CD8-positive, alpha-beta memory T cell (primary cell): ENCODE data around the gene SLC25A41. TPM values are rescaled to one million over a fixed set of nuclear protein-coding genes. Genes with fewer than 3 reads are reported as not detected.
"Not testable (repeated sequence)": the region's sequence is repeated elsewhere in the genome, so short reads cannot be mapped to it uniquely, and the experiment has no call there.

Experiments used
- CTCF ChIA-PET: fragments of 350-600 bp; sonication (Branson Sonifier 250); formaldehyde crosslinking; loops from one replicate; lab custom pipeline; 2021; ENCODE audit warnings: antibody characterized with exemption; lab: Charles Lee
- POLR2A ChIA-PET: fragments of 350-600 bp; sonication (Branson Sonifier 250); formaldehyde crosslinking; loops from one replicate; lab custom pipeline; 2021; ENCODE audit warnings: antibody characterized with exemption; lab: Charles Lee
- DNase-seq, 5 donors: peaks; one replicate each; pipeline versions ENCODE4 v3.0.0 to v3.0.0-alpha.2; 2020 to 2022; ENCODE audit warnings: mixed read lengths in 1 of 5
- H3K27ac ChIP-seq: one replicate; pipeline ENCODE4 v1.7.0; 2013; ENCODE audit warnings: low read depth, mild to moderate bottlenecking, low read length, moderate library complexity
- H3K27me3 ChIP-seq: 2 replicates; pipeline ENCODE4 v1.7.0; 2013; ENCODE audit warnings: low read length, mild to moderate bottlenecking; ENCODE audit not compliant: insufficient read depth, poor library complexity, severe bottlenecking
- H3K36me3 ChIP-seq: 2 replicates; pipeline ENCODE4 v1.7.0; 2013; ENCODE audit warnings: mild to moderate bottlenecking, low read length, moderate library complexity; ENCODE audit not compliant: insufficient read depth
- H3K4me1 ChIP-seq: 2 replicates; pipeline ENCODE4 v1.7.0; 2013; ENCODE audit warnings: mild to moderate bottlenecking, low read length, moderate library complexity; ENCODE audit not compliant: insufficient read depth
- H3K4me3 ChIP-seq: 2 replicates; pipeline ENCODE4 v1.7.0; 2013; ENCODE audit warnings: mild to moderate bottlenecking, low read length
- H3K9me3 ChIP-seq: 2 replicates; pipeline ENCODE4 v1.7.0; 2013; ENCODE audit warnings: mild to moderate bottlenecking, low read length
- H3K27ac Mint-ChIP-seq, 8 donors: one replicate each; pipeline ENCODE4 v1.8.0; 2020 to 2021; ENCODE audit warnings: mixed read lengths in 8 of 8, mild to moderate bottlenecking in 6 of 8, inconsistent platforms in 3 of 8, moderate library complexity in 3 of 8
- H3K27me3 Mint-ChIP-seq, 2 donors: one replicate each; pipeline ENCODE4 v1.8.0; 2020 to 2021; ENCODE audit warnings: mixed read lengths in 2 of 2, mild to moderate bottlenecking in 1 of 2, moderate library complexity in 1 of 2
- H3K36me3 Mint-ChIP-seq, 3 donors: one replicate each; pipeline ENCODE4 v1.8.0; 2020 to 2021; ENCODE audit warnings: mixed read lengths in 3 of 3, inconsistent platforms in 1 of 3, mild to moderate bottlenecking in 1 of 3
- H3K4me1 Mint-ChIP-seq, 3 donors: one replicate each; pipeline ENCODE4 v1.8.0; 2020 to 2021; ENCODE audit warnings: mixed read lengths in 3 of 3, inconsistent platforms in 1 of 3, mild to moderate bottlenecking in 1 of 3
- H3K4me3 Mint-ChIP-seq, 7 donors: one replicate each; pipeline ENCODE4 v1.8.0; 2020 to 2021; ENCODE audit warnings: mixed read lengths in 7 of 7, mild to moderate bottlenecking in 6 of 7, moderate library complexity in 4 of 7, inconsistent platforms in 2 of 7
- H3K9me3 Mint-ChIP-seq, 5 donors: one replicate each; pipeline ENCODE4 v1.8.0; 2020 to 2022; ENCODE audit warnings: mixed read lengths in 5 of 5, mild to moderate bottlenecking in 3 of 5, moderate library complexity in 2 of 5, inconsistent platforms in 1 of 5
- polyA plus RNA-seq: library from polyadenylated mRNA; unstranded; fragments of 300-500 nt; fragmentation: Illumina TruSeq; gene quantifications from one replicate; pipeline ENCODE4 v1.2.3, GENCODE V29; 2021
- total RNA-seq, 2 experiments: library from RNA; stranded (reverse); gene quantifications; one replicate each; pipeline ENCODE4 v1.2.3, GENCODE V29; 2021

The SLC25A41 gene
- total and polyA plus RNA-seq, 3 experiments from 2014 or later, result 0.28 to 0.33 TPM; not detected in 1

- POLR2A ChIA-PET, result no interaction called here
Measured at GRCh38 chr19:6433165-6433564, 398 bp downstream of the SLC25A41 start.

GRCh38 chr19:6431891-6432290, 1.7 kb downstream of the SLC25A41 start:
- Histone ChIP-seq H3K4me3 (no peak overlapping the region), H3K9me3 (no peaks in the 10 kb centered on the region), H3K4me1 (no peaks in the 10 kb centered on the region), H3K27me3 (no peaks in the 10 kb centered on the region), H3K27ac (no peak overlapping the region), H3K36me3 (no peaks in the 10 kb centered on the region)
- Mint-ChIP-seq H3K36me3 (no peaks in the 10 kb centered on the region), H3K4me1 (peaks cover 0 to 2% (median 0%) of the 10 kb centered on the region in 3 donors), H3K4me3 (no peak overlapping the region), H3K9me3 (no peaks in the 10 kb centered on the region), H3K27ac (no peak overlapping the region), H3K27me3 (peaks cover 0 to 2% of the 10 kb centered on the region in 2 donors)
- POLR2A ChIA-PET, result no interaction called here
- no peak for DNase-seq
- CTCF ChIA-PET, result no interaction called here

More at GRCh38 chr19:6433165-6433564, 398 bp downstream of the SLC25A41 start:
- Histone ChIP-seq H3K27me3 (no peaks in the 10 kb centered on the region), H3K36me3 (no peaks in the 10 kb centered on the region), H3K4me3 (no peak overlapping the region), H3K27ac (no peak overlapping the region), H3K4me1 (no peaks in the 10 kb centered on the region), H3K9me3 (no peaks in the 10 kb centered on the region)
- H3K27me3 Mint-ChIP-seq, result peaks cover 0 to 2% of the 10 kb centered on the region in 2 donors
- CTCF ChIA-PET, result interaction anchor here (0.6 kb wide), 1 partner anchor 68 kb away, joined by 4 read pairs; no protein-coding TSS in a partner anchor
- H3K27ac Mint-ChIP-seq, result no peak overlapping the region
- peaks cover 0 to 2% (median 0%) of the 10 kb centered on the region in 3 donors for H3K4me1 Mint-ChIP-seq
- no peaks in the 10 kb centered on the region for H3K36me3 Mint-ChIP-seq
- no peak for DNase-seq
- no peak overlapping the region for H3K4me3 Mint-ChIP-seq
- no peaks in the 10 kb centered on the region for H3K9me3 Mint-ChIP-seq

GRCh38 chr19:6429419-6430221, 3.9 kb downstream of the SLC25A41 start:
- H3K9me3 Mint-ChIP-seq, result no peaks in the 10 kb centered on the region
- no peaks in the 10 kb centered on the region for H3K36me3 Mint-ChIP-seq
- peaks cover 10% of the 10 kb centered on the region in 3 donors for H3K4me1 Mint-ChIP-seq
- CTCF ChIA-PET, result no interaction called here
- Histone ChIP-seq H3K27ac (no peak overlapping the region), H3K27me3 (no peaks in the 10 kb centered on the region), H3K4me3 (no peak overlapping the region), H3K9me3 (no peaks in the 10 kb centered on the region), H3K4me1 (peaks cover 9% of the 10 kb centered on the region), H3K36me3 (no peaks in the 10 kb centered on the region)
- no peak overlapping the region for H3K27ac Mint-ChIP-seq
- POLR2A ChIA-PET, result no interaction called here
- DNase-seq, result no peak
- H3K4me3 Mint-ChIP-seq, result no peak overlapping the region
- H3K27me3 Mint-ChIP-seq, result peaks cover 0 to 3% of the 10 kb centered on the region in 2 donors

- H3K36me3 ChIP-seq, POLR2A ChIA-PET, H3K27me3 ChIP-seq, H3K27me3 Mint-ChIP-seq, H3K4me3 ChIP-seq, H3K4me3 Mint-ChIP-seq, H3K27ac Mint-ChIP-seq, H3K36me3 Mint-ChIP-seq, H3K27ac ChIP-seq, CTCF ChIA-PET, H3K9me3 ChIP-seq, H3K9me3 Mint-ChIP-seq, DNase-seq: not testable (repeated sequence)
- peaks cover 10 to 11% (median 11%) of the 10 kb centered on the region in 3 donors for H3K4me1 Mint-ChIP-seq
- H3K4me1 ChIP-seq, result peaks cover 10% of the 10 kb centered on the region
Measured at GRCh38 chr19:6428692-6429418, 4.7 kb downstream of the SLC25A41 start.

GRCh38 chr19:6427131-6427530, 6.4 kb downstream of the SLC25A41 start:
- Mint-ChIP-seq H3K27me3 (peaks cover 0 to 3% of the 10 kb centered on the region in 2 donors), H3K36me3 (peaks cover 0 to 9% (median 2%) of the 10 kb centered on the region in 3 donors), H3K9me3 (no peaks in the 10 kb centered on the region), H3K4me3 (no peak overlapping the region), H3K27ac (no peak overlapping the region), H3K4me1 (peaks cover 27 to 28% (median 28%) of the 10 kb centered on the region in 3 donors)
- ChIA-PET POLR2A (no interaction called here), CTCF (interaction anchor here (1.6 kb wide), 1 partner anchor 10 kb away, joined by 4 read pairs; no protein-coding TSS in a partner anchor)
- peaks cover 27% of the 10 kb centered on the region for H3K4me1 ChIP-seq
- H3K27me3 ChIP-seq, result no peaks in the 10 kb centered on the region
- no peaks in the 10 kb centered on the region for H3K36me3 ChIP-seq
- no peak for DNase-seq
- H3K4me3 ChIP-seq, result no peak overlapping the region
- H3K27ac ChIP-seq, result no peak overlapping the region
- H3K9me3 ChIP-seq, result no peaks in the 10 kb centered on the region

- ChIA-PET POLR2A (interaction anchor here (0.6 to 2.2 kb wide), 6 partner anchors 9 to 312 kb away, joined by 3 to 14 read pairs (median 9); partner anchors contain the start of genes ALKBH7, DENND1C, GPR108 and SLC25A23), CTCF (interaction anchor here (0.8 to 1.6 kb wide), 5 partner anchors 11 to 208 kb away, joined by 3 to 5 read pairs (median 3); partner anchors contain the start of gene GTF2F1)
- H3K27ac ChIP-seq, result peak overlapping the region; percentile 53
- no peak for DNase-seq
- H3K27ac Mint-ChIP-seq, result peak overlapping the region; percentile 74 to 98 (median 90)
- H3K36me3 Mint-ChIP-seq, result peaks cover 0 to 21% (median 3%) of the 10 kb centered on the region in 3 donors
- no peaks in the 10 kb centered on the region for H3K9me3 Mint-ChIP-seq
- H3K4me3 ChIP-seq, result peak overlapping the region; percentile 26
- H3K36me3 ChIP-seq, result peaks cover 5% of the 10 kb centered on the region
- peak overlapping the region in 6 of 7 donors; percentile 73 to 95 (median 82) for H3K4me3 Mint-ChIP-seq
- H3K27me3 ChIP-seq, result no peaks in the 10 kb centered on the region
- peaks cover 27% of the 10 kb centered on the region for H3K4me1 ChIP-seq
- peaks cover 29 to 40% (median 33%) of the 10 kb centered on the region in 3 donors for H3K4me1 Mint-ChIP-seq
- no peaks in the 10 kb centered on the region for H3K9me3 ChIP-seq
- peaks cover 0 to 1% of the 10 kb centered on the region in 2 donors for H3K27me3 Mint-ChIP-seq
Measured at GRCh38 chr19:6425732-6426620, 7.6 kb downstream of the SLC25A41 start.
